HepG2 (cell line): ENCODE results near the gene POLG2. TPM values are rescaled to one million over a fixed set of nuclear protein-coding genes. Genes with fewer than 3 reads are reported as not detected.

Source experiments
- BCL6 ChIP-seq: IDR thresholded peaks from 2 replicates; pipeline ENCODE4 v1.6.1; 2016; ENCODE audit warnings: missing genetic modification reagents, missing compliant biosample characterization
- E2F2 ChIP-seq: sonication (generic); formaldehyde crosslinking; IDR thresholded peaks from 2 replicates; pipeline ENCODE4 v1.4.0; 2020; ENCODE audit warnings: missing genetic modification reagents, borderline replicate concordance
- GTF2F1 ChIP-seq: fragments of 150-350 bp; IDR thresholded peaks from 2 replicates; pipeline ENCODE4 v1.6.1; 2014; ENCODE audit warnings: low read length
- MED13 ChIP-seq: sonication (generic); formaldehyde crosslinking; IDR thresholded peaks from 2 replicates; pipeline ENCODE4 v1.5.0; 2020; ENCODE audit warnings: missing genetic modification reagents
- MTA3 ChIP-seq: sonication (generic); formaldehyde crosslinking; IDR thresholded peaks from 2 replicates; pipeline ENCODE4 v1.4.0; 2020; ENCODE audit warnings: missing genetic modification reagents
- SATB2 ChIP-seq: sonication (generic); formaldehyde crosslinking; IDR thresholded peaks from 2 replicates; pipeline ENCODE4 v1.5.0; 2020; ENCODE audit warnings: missing genetic modification reagents
- SMAD9 ChIP-seq: sonication (generic); formaldehyde crosslinking; IDR thresholded peaks from 2 replicates; pipeline ENCODE4 v1.5.1; 2020; ENCODE audit warnings: mild to moderate bottlenecking, missing genetic modification reagents
- TOE1 ChIP-seq: sonication (generic); formaldehyde crosslinking; IDR thresholded peaks from 2 replicates; pipeline ENCODE4 v1.4.0; 2020; ENCODE audit warnings: mild to moderate bottlenecking, missing genetic modification reagents
- ZNF256 ChIP-seq: sonication (generic); formaldehyde crosslinking; conservative IDR thresholded peaks from 2 replicates; pipeline ENCODE4 v1.4.0; 2020; ENCODE audit warnings: missing genetic modification reagents
- ZNF740 ChIP-seq: sonication (generic); formaldehyde crosslinking; IDR thresholded peaks from 2 replicates; pipeline ENCODE4 v1.4.0; 2020; ENCODE audit warnings: missing genetic modification reagents
- polyA plus RNA-seq, 8 experiments: library from polyadenylated mRNA; depleted of rRNA in 3 of 8; stranded (reverse) in 7 of 8; unstranded in 1 of 8; fragments of >200 nt; fragmentation: Illumina TruSeq in 4 of 8; extraction: Trizol in 4 of 8; gene quantifications; 2 replicates each; pipeline versions ENCODE4 v1.2.1 to v1.2.3, GENCODE V29; 2011 to 2016; ENCODE audit warnings: low read depth in 4 of 8, missing spikeins in 1 of 8, mixed read lengths in 1 of 8; ENCODE audit not compliant: insufficient read depth in 1 of 8
- total RNA-seq, 5 experiments: library from RNA; depleted of rRNA; stranded (reverse); fragments of >200 nt; fragmentation: Illumina TruSeq; extraction: Trizol; gene quantifications; 2 replicates each; pipeline ENCODE4 v1.2.3, GENCODE V29; 2016; ENCODE audit warnings: low read depth in 1 of 5
- TF ChIP-seq, protein P1 (sequence below): sonication (generic); formaldehyde crosslinking; IDR thresholded peaks from 2 replicates; pipeline ENCODE4 v1.5.1; 2020; ENCODE audit warnings: missing genetic modification reagents, mild to moderate bottlenecking, borderline replicate concordance

The POLG2 gene
- total and polyA plus RNA-seq, 2 of the 13 experiments (the other 11 are each of a cell fraction or from before 2014, with no cell fraction given) = 21.1 to 25.5 TPM

GRCh38 chr17:64506576-64507412 lies 9.9 kb upstream of the POLG2 start, which contains the start of gene CEP95 (continued):
- peak; percentile 85; the same call in 1 of the 2 replicates for TF ChIP-seq E2F2
- peak; percentile 5; the same call in 1 of the 2 replicates for TF ChIP-seq SMAD9 (CRISPR knock-in tag)
- TF ChIP-seq TOE1 (CRISPR knock-in tag) = no peak
- TF ChIP-seq MTA3 (CRISPR knock-in tag) = no peak
- peak; percentile 33; the same call in 1 of the 2 replicates for TF ChIP-seq BCL6 (CRISPR knock-in tag)
- peak; percentile 90 for TF ChIP-seq SATB2
- TF ChIP-seq ZNF256 (CRISPR knock-in tag) = peak; percentile 88; the same call in 1 of the 2 replicates
- TF ChIP-seq GTF2F1 = peak; percentile 28; the same call in 1 of the 2 replicates
- TF ChIP-seq, protein P1, sequence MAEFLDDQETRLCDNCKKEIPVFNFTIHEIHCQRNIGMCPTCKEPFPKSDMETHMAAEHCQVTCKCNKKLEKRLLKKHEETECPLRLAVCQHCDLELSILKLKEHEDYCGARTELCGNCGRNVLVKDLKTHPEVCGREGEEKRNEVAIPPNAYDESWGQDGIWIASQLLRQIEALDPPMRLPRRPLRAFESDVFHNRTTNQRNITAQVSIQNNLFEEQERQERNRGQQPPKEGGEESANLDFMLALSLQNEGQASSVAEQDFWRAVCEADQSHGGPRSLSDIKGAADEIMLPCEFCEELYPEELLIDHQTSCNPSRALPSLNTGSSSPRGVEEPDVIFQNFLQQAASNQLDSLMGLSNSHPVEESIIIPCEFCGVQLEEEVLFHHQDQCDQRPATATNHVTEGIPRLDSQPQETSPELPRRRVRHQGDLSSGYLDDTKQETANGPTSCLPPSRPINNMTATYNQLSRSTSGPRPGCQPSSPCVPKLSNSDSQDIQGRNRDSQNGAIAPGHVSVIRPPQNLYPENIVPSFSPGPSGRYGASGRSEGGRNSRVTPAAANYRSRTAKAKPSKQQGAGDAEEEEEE (CRISPR knock-in tag) = peak; percentile 93; the same call in 1 of the 2 replicates
- peak; percentile 71 for TF ChIP-seq ZNF740 (CRISPR knock-in tag)
- 0 out of 2 replicates have a peak, but pooled peaks have one; percentile 34 for TF ChIP-seq MED13 (CRISPR knock-in tag)
